Muscle layer of duodenum (tissue), 2 donors: Measurements from ENCODE around the gene NCMAP.
A peak's percentile ranks its signal among the peaks of the same experiment; 100 is the strongest.

Experiments
- H3K27ac ChIP-seq: one replicate; pipeline ENCODE4 v1.7.0; 2013; ENCODE audit warnings: mild to moderate bottlenecking, low read length
- H3K27me3 ChIP-seq: one replicate; pipeline ENCODE4 v1.7.0; 2013; ENCODE audit warnings: low read depth, mild to moderate bottlenecking, control low read depth, low read length
- H3K36me3 ChIP-seq, 2 donors: one replicate each; pipeline ENCODE4 v1.7.0; 2013; ENCODE audit warnings: low read length in 2 of 2, control low read depth in 1 of 2, mild to moderate bottlenecking in 1 of 2; ENCODE audit not compliant: insufficient read depth in 2 of 2, control insufficient read depth in 1 of 2
- H3K4me1 ChIP-seq, 2 donors: one replicate each; pipeline ENCODE4 v1.7.0; 2013; ENCODE audit warnings: low read length in 2 of 2, mild to moderate bottlenecking in 2 of 2, control low read depth in 1 of 2, moderate library complexity in 1 of 2; ENCODE audit not compliant: insufficient read depth in 2 of 2, control insufficient read depth in 1 of 2
- H3K4me3 ChIP-seq, 2 donors: one replicate each; pipeline ENCODE4 v1.7.0; 2013; ENCODE audit warnings: low read length in 2 of 2, low read depth in 1 of 2, mild to moderate bottlenecking in 1 of 2
- H3K9me3 ChIP-seq, 2 donors: one replicate each; pipeline ENCODE4 v1.7.0; 2013; ENCODE audit warnings: low read length in 2 of 2, control low read depth in 1 of 2, mild to moderate bottlenecking in 1 of 2; ENCODE audit not compliant: control insufficient read depth in 1 of 2
- donor health status: healthy.

NCMAP gene

GRCh38 chr1:24639094-24639493 lies 83.2 kb downstream of the NCMAP start:
- no peaks in the 10 kb centered on the region for H3K27me3 ChIP-seq
- H3K36me3 ChIP-seq = peaks cover 0 to 5% of the 10 kb centered on the region in 2 donors
- H3K4me3 ChIP-seq = no peak overlapping the region
- H3K4me1 ChIP-seq = peaks cover under 1 to 10% of the 10 kb centered on the region in 2 donors
- H3K27ac ChIP-seq = no peak overlapping the region
- H3K9me3 ChIP-seq = no peaks in the 10 kb centered on the region

- Histone ChIP-seq H3K27ac (no peak overlapping the region), H3K27me3 (no peaks in the 10 kb centered on the region), H3K36me3 (peaks cover 0 to 5% of the 10 kb centered on the region in 2 donors), H3K4me3 (no peak overlapping the region), H3K9me3 (no peaks in the 10 kb centered on the region), H3K4me1 (peaks cover 8 to 18% of the 10 kb centered on the region in 2 donors)
Measured at GRCh38 chr1:24639881-24640280, 84.0 kb downstream of the NCMAP start.

- no peaks in the 10 kb centered on the region for H3K9me3 ChIP-seq
- H3K27me3 ChIP-seq = no peaks in the 10 kb centered on the region
- peaks cover 0 to 5% of the 10 kb centered on the region in 2 donors for H3K36me3 ChIP-seq
- peaks cover 12 to 21% of the 10 kb centered on the region in 2 donors for H3K4me1 ChIP-seq
- H3K4me3 ChIP-seq = no peak overlapping the region
- H3K27ac ChIP-seq = no peak overlapping the region
Measured at GRCh38 chr1:24640288-24640687, 84.4 kb downstream of the NCMAP start.

GRCh38 chr1:24641646-24642151 lies 85.8 kb downstream of the NCMAP start:
- peaks cover 3 to 7% of the 10 kb centered on the region in 2 donors for H3K36me3 ChIP-seq
- H3K4me3 ChIP-seq = peak overlapping the region; percentile 72 to 86
- peak overlapping the region; percentile 99 for H3K27ac ChIP-seq
- no peaks in the 10 kb centered on the region for H3K27me3 ChIP-seq
- H3K4me1 ChIP-seq = peaks cover 14 to 21% of the 10 kb centered on the region in 2 donors
- no peaks in the 10 kb centered on the region for H3K9me3 ChIP-seq

GRCh38 chr1:24642481-24643362 lies 86.8 kb downstream of the NCMAP start, which contains the start of gene SRRM1:
TSS of gene SRRM1 (plus strand) at chr1:24643302. CDS start at chr1:24643327, 25 bp downstream.
- no peaks in the 10 kb centered on the region for H3K27me3 ChIP-seq
- no peaks in the 10 kb centered on the region for H3K9me3 ChIP-seq
- peak within 1 kb of the TSS; percentile 99 for H3K27ac ChIP-seq
- peaks cover 14 to 21% of the 10 kb centered on the region in 2 donors for H3K4me1 ChIP-seq
- peaks cover 13 to 17% of the 10 kb centered on the region in 2 donors for H3K36me3 ChIP-seq
- H3K4me3 ChIP-seq = peak within 1 kb of the TSS; percentile 93 to 97

- H3K4me1 ChIP-seq = peaks cover 14 to 21% of the 10 kb centered on the region in 2 donors
- peak overlapping the region; percentile 93 to 97 for H3K4me3 ChIP-seq
Measured at GRCh38 chr1:24643363-24644099, 87.6 kb downstream of the NCMAP start.

GRCh38 chr1:24644100-24644384 lies 88.2 kb downstream of the NCMAP start:
- Histone ChIP-seq H3K27ac (peak overlapping the region; percentile 74), H3K9me3 (no peaks in the 10 kb centered on the region), H3K27me3 (no peaks in the 10 kb centered on the region), H3K4me3 (peak overlapping the region; percentile 93 to 97), H3K4me1 (peaks cover 14 to 21% of the 10 kb centered on the region in 2 donors), H3K36me3 (peaks cover 26 to 31% of the 10 kb centered on the region in 2 donors)

More at GRCh38 chr1:24643363-24644099, 87.6 kb downstream of the NCMAP start:
- peak overlapping the region; percentile 74 for H3K27ac ChIP-seq
- no peaks in the 10 kb centered on the region for H3K27me3 ChIP-seq
- H3K9me3 ChIP-seq = no peaks in the 10 kb centered on the region
- H3K36me3 ChIP-seq = peaks cover 21 to 25% of the 10 kb centered on the region in 2 donors

- Histone ChIP-seq H3K27me3 (no peaks in the 10 kb centered on the region), H3K4me3 (no peak overlapping the region), H3K4me1 (peaks cover 12 to 14% of the 10 kb centered on the region in 2 donors), H3K27ac (no peak overlapping the region), H3K9me3 (no peaks in the 10 kb centered on the region), H3K36me3 (peaks cover 67 to 68% of the 10 kb centered on the region in 2 donors)
Measured at GRCh38 chr1:24648919-24649318, 93.0 kb downstream of the NCMAP start.

- Histone ChIP-seq H3K36me3 (peaks cover 93% of the 10 kb centered on the region in 2 donors), H3K27ac (no peak overlapping the region), H3K4me1 (no peaks in the 10 kb centered on the region), H3K4me3 (no peak overlapping the region), H3K27me3 (no peaks in the 10 kb centered on the region), H3K9me3 (no peaks in the 10 kb centered on the region)
Measured at GRCh38 chr1:24652382-24652781, 96.5 kb downstream of the NCMAP start.

GRCh38 chr1:24654010-24654409 lies 98.1 kb downstream of the NCMAP start:
- H3K27me3 ChIP-seq = no peaks in the 10 kb centered on the region
- no peaks in the 10 kb centered on the region for H3K9me3 ChIP-seq
- no peak overlapping the region for H3K27ac ChIP-seq
- H3K4me1 ChIP-seq = no peaks in the 10 kb centered on the region
- H3K36me3 ChIP-seq = peaks cover 84 to 86% of the 10 kb centered on the region in 2 donors
- no peak overlapping the region for H3K4me3 ChIP-seq

- Histone ChIP-seq H3K36me3 (peaks cover 75 to 76% of the 10 kb centered on the region in 2 donors), H3K4me3 (no peak overlapping the region), H3K27ac (no peak overlapping the region), H3K4me1 (no peaks in the 10 kb centered on the region), H3K9me3 (no peaks in the 10 kb centered on the region), H3K27me3 (no peaks in the 10 kb centered on the region)
Measured at GRCh38 chr1:24656046-24656445, 100.2 kb downstream of the NCMAP start.
